ENCODE results near the gene ADAP1.

GRCh38 chr7:927031-927671, 27.3 kb downstream of the ADAP1 start:
- TF ChIP-seq POLR2AphosphoS5 (IDR thresholded peaks at IDR 0.05) (no peak), CTCF (IDR thresholded peaks at IDR 0.05) (no peak), POLR2A (IDR thresholded peaks at IDR 0.05; ENCODE audit: low read depth) (no peak)
